ENCODE data around the gene CFAP107.
"Not testable (repeated sequence)": the region's sequence is repeated elsewhere in the genome, so short reads cannot be mapped to it uniquely, and the experiment has no call there.

CFAP107 gene

DNA sequence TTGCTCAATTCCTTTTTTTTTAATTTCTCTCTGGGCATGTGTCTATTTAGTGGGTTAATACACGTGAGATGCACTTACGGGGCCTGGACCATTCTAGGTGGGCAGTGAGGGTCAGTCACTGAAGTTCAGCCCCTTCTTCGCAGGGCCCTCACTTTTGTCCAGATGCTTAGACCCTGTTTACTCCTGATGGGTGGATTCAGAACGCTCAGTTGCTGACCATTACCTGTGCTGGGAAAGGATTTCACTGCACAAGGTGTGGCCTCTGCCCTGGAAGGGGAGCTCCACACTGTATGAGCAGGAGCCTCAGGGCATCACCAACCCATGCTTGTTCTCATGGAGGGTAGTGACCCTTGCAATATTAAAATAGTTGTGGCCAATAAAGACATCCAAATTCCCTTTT, 32.1 kb downstream of the CFAP107 start:
- Histone ChIP-seq H3K4me1 (ENCODE audit: control insufficient read depth in 1 of 2, insufficient read depth in 1 of 2, low read depth in 1 of 2, low read length in 1 of 2) (no peaks in the 10 kb centered on the region), H3K4me3 (ENCODE audit: low read depth in 1 of 2, low read length in 1 of 2) (no peak overlapping the region), H3K27me3 (peaks cover 21% of the 10 kb centered on the region), H3K9me3 (no peaks in the 10 kb centered on the region), H3K36me3 (no peaks in the 10 kb centered on the region), H3K27ac (no peak overlapping the region)
- TF ChIP-seq, protein P1, sequence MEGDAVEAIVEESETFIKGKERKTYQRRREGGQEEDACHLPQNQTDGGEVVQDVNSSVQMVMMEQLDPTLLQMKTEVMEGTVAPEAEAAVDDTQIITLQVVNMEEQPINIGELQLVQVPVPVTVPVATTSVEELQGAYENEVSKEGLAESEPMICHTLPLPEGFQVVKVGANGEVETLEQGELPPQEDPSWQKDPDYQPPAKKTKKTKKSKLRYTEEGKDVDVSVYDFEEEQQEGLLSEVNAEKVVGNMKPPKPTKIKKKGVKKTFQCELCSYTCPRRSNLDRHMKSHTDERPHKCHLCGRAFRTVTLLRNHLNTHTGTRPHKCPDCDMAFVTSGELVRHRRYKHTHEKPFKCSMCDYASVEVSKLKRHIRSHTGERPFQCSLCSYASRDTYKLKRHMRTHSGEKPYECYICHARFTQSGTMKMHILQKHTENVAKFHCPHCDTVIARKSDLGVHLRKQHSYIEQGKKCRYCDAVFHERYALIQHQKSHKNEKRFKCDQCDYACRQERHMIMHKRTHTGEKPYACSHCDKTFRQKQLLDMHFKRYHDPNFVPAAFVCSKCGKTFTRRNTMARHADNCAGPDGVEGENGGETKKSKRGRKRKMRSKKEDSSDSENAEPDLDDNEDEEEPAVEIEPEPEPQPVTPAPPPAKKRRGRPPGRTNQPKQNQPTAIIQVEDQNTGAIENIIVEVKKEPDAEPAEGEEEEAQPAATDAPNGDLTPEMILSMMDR (IDR thresholded peaks at IDR 0.05): no peak

DNA sequence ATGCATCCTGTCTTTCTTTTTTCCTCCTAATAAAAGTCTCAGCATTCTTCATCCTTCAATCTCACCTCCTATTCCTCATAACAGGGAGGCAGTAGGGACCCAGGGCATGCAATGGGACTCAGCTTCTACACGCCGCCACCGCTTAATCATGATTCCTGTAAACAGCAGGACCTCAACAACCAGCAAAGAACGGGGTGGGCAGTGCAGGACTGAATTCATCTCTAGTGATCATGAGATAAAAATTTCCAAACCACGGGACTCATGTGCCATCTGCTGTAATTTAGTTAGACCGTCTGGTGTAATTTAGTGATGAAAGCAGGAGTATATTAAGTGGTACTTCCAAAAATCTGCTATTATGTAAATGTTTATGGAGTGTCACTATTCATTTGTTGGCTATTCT, 32.9 kb downstream of the CFAP107 start:
- Histone ChIP-seq H3K27me3 (peaks cover 21% of the 10 kb centered on the region), H3K36me3 (no peaks in the 10 kb centered on the region), H3K9me3 (peaks cover under 1% of the 10 kb centered on the region), H3K4me1 (ENCODE audit: control insufficient read depth in 1 of 2, insufficient read depth in 1 of 2, low read depth in 1 of 2, low read length in 1 of 2) (no peaks in the 10 kb centered on the region), H3K4me3 (ENCODE audit: low read depth in 1 of 2, low read length in 1 of 2) (no peak overlapping the region), H3K27ac (no peak overlapping the region)
- TF ChIP-seq, protein P1 (IDR thresholded peaks at IDR 0.05): no peak

DNA sequence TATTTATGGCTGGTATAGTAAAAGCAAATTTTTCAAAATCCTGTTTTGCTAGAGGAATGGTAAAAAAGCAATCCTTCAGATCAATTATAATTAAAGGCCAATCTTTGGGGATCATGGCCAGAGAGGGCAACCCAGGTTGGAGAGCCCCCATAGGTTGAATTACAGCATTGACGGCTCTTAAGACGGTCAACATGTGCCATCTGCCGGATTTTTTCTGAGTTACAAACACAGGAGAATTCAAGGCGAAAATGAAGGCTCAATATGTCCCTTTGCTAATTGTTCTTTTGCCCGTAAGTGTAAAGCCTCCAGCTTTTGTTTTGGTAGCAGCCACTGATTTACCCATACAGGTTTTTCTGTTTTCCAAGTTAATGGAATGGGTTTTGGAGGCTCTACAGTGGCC, 35.5 kb downstream of the CFAP107 start:
- H3K4me1 ChIP-seq (ENCODE audit: control insufficient read depth in 1 of 2, insufficient read depth in 1 of 2, low read depth in 1 of 2, low read length in 1 of 2); H3K36me3 ChIP-seq; H3K27ac ChIP-seq; H3K4me3 ChIP-seq (ENCODE audit: low read depth in 1 of 2, low read length in 1 of 2); H3K9me3 ChIP-seq: not testable (repeated sequence)
- peaks cover 16% of the 10 kb centered on the region for H3K27me3 ChIP-seq

DNA sequence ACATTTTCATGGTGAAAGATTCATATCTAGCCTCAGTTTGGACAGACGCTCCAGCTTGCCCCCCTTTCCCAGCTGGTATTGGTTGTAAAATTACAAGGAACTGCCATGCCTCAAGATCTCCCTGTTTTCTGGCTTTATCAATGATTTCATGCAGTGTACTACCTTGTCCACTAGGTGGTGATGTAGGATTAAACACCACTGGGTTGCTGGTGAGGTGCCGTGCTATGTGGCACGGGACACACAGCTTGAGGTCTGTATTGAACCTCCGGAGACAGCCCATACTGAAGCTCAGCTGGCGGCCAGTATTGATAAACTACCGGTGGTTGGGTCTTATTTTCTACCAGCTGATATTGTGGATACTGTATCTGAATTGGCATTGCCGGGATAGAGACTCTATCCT, 37.8 kb downstream of the CFAP107 start:
- not testable (repeated sequence) for H3K4me1 ChIP-seq (ENCODE audit: control insufficient read depth in 1 of 2, insufficient read depth in 1 of 2, low read depth in 1 of 2, low read length in 1 of 2); H3K36me3 ChIP-seq; H3K9me3 ChIP-seq; H3K27me3 ChIP-seq; H3K27ac ChIP-seq; H3K4me3 ChIP-seq (ENCODE audit: low read depth in 1 of 2, low read length in 1 of 2)

DNA sequence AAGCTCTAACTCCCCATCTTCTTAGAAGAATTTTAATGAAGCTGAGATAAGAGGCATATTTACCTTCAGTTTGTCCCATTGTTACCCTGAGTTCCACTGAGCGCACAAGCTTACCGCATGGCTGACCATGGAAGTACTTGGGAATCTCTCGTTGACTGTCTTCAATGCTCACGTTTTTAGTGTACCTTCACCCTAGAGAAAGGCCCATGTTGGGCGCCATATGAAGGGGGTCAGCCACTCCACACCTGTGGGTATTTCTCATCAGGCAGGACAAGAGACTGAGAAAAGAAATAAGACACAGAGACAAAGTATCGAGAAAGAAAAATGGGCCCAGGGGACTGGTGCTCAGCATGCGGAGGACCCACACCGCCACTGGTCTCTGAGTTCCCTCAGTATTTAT, 38.7 kb downstream of the CFAP107 start:
- H3K27ac ChIP-seq; H3K4me3 ChIP-seq (ENCODE audit: low read depth in 1 of 2, low read length in 1 of 2); H3K27me3 ChIP-seq; H3K36me3 ChIP-seq; H3K9me3 ChIP-seq; H3K4me1 ChIP-seq (ENCODE audit: control insufficient read depth in 1 of 2, insufficient read depth in 1 of 2, low read depth in 1 of 2, low read length in 1 of 2): not testable (repeated sequence)

DNA sequence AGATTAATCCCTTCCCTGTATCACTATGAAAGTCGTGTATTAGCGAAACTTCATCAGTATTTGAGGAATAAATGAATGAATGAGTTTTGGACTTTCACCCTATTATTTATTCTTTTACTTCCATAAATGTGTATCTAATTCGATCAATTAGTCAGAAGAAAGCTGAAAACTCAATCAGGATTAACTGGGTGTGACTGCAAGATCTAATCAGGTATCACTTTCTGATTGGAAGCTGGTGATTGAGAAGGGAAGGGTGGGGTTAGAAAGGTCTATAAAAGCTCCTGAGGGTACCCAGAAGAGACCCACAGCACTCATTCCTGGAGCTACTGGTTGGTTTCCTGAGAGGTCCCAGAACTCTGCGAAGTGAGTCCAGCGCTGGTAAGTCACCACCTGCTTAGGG, 45.1 kb downstream of the CFAP107 start, which contains the start of gene PRAMEF1:
Gene PRAMEF1 (plus strand): TSS at position 301 of the 400 bp plus-strand sequence. CDS start 1,831 bp downstream, outside the sequence.
- not testable (repeated sequence) for H3K4me1 ChIP-seq (ENCODE audit: control insufficient read depth in 1 of 2, insufficient read depth in 1 of 2, low read depth in 1 of 2, low read length in 1 of 2); H3K27ac ChIP-seq; H3K36me3 ChIP-seq; H3K9me3 ChIP-seq; H3K27me3 ChIP-seq; H3K4me3 ChIP-seq (ENCODE audit: low read depth in 1 of 2, low read length in 1 of 2)

DNA sequence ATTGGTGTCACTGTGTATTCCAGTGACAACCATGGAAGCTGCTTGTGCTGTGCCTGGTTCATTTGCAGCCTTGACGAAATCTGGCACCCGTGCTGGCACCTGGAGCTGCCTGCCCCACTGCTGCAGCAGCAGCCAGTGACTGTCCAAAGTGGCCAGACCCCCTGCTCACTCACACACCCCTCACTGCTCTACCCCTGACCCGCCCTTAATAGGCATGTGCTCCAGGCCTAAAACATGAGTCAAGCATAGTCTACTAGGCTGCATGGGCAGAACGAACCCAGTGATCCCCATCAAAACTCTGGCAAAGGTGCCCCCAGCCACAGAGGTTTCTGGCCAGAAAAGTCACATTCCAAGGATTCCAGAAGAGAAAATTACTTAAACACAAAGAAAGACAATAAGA, 52.9 kb downstream of the CFAP107 start:
- Histone ChIP-seq H3K27me3 (no peaks in the 10 kb centered on the region), H3K27ac (no peak overlapping the region), H3K9me3 (no peaks in the 10 kb centered on the region), H3K4me1 (ENCODE audit: control insufficient read depth in 1 of 2, insufficient read depth in 1 of 2, low read depth in 1 of 2, low read length in 1 of 2) (no peaks in the 10 kb centered on the region), H3K4me3 (ENCODE audit: low read depth in 1 of 2, low read length in 1 of 2) (no peak overlapping the region), H3K36me3 (no peaks in the 10 kb centered on the region)
- TF ChIP-seq, protein P1 (IDR thresholded peaks at IDR 0.05): no peak

DNA sequence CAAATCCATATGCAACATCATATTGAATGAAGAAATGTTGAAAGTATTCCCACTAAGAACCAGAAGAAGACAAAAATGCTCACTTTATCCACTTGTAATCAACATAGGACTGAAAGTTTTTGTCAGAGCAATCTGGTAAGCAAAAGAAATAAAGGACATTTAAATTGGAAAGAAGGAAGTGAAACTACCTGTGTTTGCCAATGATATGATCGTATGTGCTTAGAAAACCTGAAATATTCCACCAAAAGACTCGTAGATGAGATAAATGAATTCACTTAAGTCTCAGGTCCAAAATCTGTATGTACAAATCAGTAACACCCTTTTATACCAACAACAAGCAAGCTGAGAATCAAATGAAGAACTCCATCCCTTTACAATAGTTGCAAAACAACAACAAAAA, 53.7 kb downstream of the CFAP107 start:
- no peaks in the 10 kb centered on the region for H3K9me3 ChIP-seq
- H3K4me1 ChIP-seq (ENCODE audit: control insufficient read depth in 1 of 2, insufficient read depth in 1 of 2, low read depth in 1 of 2, low read length in 1 of 2): no peaks in the 10 kb centered on the region
- H3K27ac ChIP-seq: no peak overlapping the region
- TF ChIP-seq, protein P1 (IDR thresholded peaks at IDR 0.05): no peak
- H3K27me3 ChIP-seq: no peaks in the 10 kb centered on the region
- no peak overlapping the region for H3K4me3 ChIP-seq (ENCODE audit: low read depth in 1 of 2, low read length in 1 of 2)
- H3K36me3 ChIP-seq: no peaks in the 10 kb centered on the region
